ENCODE data around the gene DSCAM. TPM values are rescaled to one million over a fixed set of nuclear protein-coding genes. Genes with fewer than 3 reads are reported as not detected.

The DSCAM gene
- total and polyA plus RNA-seq, 2 experiments from 2014 or later, result 0.23 to 0.42 TPM

GRCh38 chr21:39972471-39972870, 874.5 kb downstream of the DSCAM start:
- DNase-seq (ENCODE audit: low read depth in 1 of 2, low spot score in 1 of 2), result no peak
- Histone ChIP-seq H3K4me1 (ENCODE audit: low read depth) (no peaks in the 10 kb centered on the region), H3K27ac (no peak overlapping the region), H3K4me3 (no peak overlapping the region), H3K36me3 (no peaks in the 10 kb centered on the region), H3K9me3 (ENCODE audit: low read depth) (no peaks in the 10 kb centered on the region), H3K27me3 (no peaks in the 10 kb centered on the region)
- TF ChIP-seq, protein P1, sequence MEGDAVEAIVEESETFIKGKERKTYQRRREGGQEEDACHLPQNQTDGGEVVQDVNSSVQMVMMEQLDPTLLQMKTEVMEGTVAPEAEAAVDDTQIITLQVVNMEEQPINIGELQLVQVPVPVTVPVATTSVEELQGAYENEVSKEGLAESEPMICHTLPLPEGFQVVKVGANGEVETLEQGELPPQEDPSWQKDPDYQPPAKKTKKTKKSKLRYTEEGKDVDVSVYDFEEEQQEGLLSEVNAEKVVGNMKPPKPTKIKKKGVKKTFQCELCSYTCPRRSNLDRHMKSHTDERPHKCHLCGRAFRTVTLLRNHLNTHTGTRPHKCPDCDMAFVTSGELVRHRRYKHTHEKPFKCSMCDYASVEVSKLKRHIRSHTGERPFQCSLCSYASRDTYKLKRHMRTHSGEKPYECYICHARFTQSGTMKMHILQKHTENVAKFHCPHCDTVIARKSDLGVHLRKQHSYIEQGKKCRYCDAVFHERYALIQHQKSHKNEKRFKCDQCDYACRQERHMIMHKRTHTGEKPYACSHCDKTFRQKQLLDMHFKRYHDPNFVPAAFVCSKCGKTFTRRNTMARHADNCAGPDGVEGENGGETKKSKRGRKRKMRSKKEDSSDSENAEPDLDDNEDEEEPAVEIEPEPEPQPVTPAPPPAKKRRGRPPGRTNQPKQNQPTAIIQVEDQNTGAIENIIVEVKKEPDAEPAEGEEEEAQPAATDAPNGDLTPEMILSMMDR (IDR thresholded peaks at IDR 0.05; ENCODE audit: low read depth, low read length), result no peak

- no peak overlapping the region for H3K4me3 ChIP-seq
- H3K36me3 ChIP-seq, result no peaks in the 10 kb centered on the region
- H3K27me3 ChIP-seq, result no peaks in the 10 kb centered on the region
- TF ChIP-seq, protein P1 (IDR thresholded peaks at IDR 0.05; ENCODE audit: low read depth, low read length), result no peak
- H3K27ac ChIP-seq, result no peak overlapping the region
- no peaks in the 10 kb centered on the region for H3K4me1 ChIP-seq (ENCODE audit: low read depth)
- DNase-seq (ENCODE audit: low read depth in 1 of 2, low spot score in 1 of 2), result no peak
- H3K9me3 ChIP-seq (ENCODE audit: low read depth), result no peaks in the 10 kb centered on the region
These were observed 875.0 kb downstream of the DSCAM start for GRCh38 chr21:39971956-39972355.

DNA sequence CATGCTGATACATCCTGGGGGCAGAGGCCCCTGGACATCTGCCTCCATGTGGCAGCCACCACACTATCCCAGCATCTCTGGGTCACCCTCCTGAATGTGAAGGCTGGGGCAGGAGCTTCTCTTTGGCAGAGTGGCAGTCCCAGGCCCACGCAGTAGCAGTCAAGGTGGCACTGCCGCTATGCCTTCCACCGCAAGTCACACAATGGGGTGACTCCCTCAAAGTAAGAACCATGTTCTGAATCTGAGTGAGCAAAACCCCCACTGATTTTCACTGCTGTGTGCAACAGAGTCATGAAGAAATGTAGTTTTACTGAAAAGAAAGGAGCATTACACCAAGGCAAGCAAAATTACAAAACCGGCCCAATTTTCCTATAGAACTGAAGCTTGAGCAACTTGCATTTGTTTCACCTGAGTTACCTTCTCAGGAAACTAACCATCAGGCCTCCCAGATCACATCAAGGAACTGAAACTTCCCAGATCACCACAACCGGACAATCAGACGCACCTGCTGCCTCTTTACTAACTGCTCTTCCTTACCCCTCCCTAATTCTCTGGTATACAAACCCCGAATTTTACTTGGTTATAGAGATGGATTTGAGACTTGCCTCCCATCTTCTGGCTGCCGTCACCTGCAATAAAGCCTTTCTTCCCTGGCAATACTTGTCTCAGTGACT, 877.1 kb downstream of the DSCAM start:
- H3K27ac ChIP-seq, result no peak overlapping the region
- TF ChIP-seq, protein P1 (IDR thresholded peaks at IDR 0.05; ENCODE audit: low read depth, low read length), result no peak
- no peaks in the 10 kb centered on the region for H3K36me3 ChIP-seq

DNA sequence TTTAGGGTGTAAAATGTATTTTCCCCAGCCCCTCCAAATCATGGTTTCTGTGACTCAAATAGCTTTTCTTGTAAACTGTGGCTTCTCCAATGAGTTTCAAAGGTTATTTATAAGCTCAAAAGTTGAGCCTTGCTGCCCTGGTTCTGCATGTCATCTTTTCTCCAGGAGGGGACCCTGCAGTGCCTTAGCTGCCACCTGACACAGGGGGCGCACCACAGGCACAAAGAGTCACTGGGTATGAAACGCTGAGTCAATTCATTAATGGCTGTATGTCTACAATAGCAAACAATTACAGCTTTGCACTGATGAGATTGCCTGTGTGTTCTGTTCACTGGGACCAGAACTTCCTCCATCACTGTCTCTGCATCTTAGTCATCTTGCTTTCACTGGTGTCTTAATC, 878.9 kb downstream of the DSCAM start:
- Histone ChIP-seq H3K27ac (no peak overlapping the region), H3K4me1 (ENCODE audit: low read depth) (no peaks in the 10 kb centered on the region), H3K4me3 (no peak overlapping the region), H3K36me3 (no peaks in the 10 kb centered on the region), H3K27me3 (no peaks in the 10 kb centered on the region), H3K9me3 (ENCODE audit: low read depth) (no peaks in the 10 kb centered on the region)
- no peak for DNase-seq (ENCODE audit: low read depth in 1 of 2, low spot score in 1 of 2)
- TF ChIP-seq, protein P1 (IDR thresholded peaks at IDR 0.05; ENCODE audit: low read depth, low read length), result no peak

More for the DNA sequence above, 877.1 kb downstream of the DSCAM start:
- Histone ChIP-seq H3K9me3 (ENCODE audit: low read depth) (no peaks in the 10 kb centered on the region), H3K4me1 (ENCODE audit: low read depth) (no peaks in the 10 kb centered on the region), H3K27me3 (no peaks in the 10 kb centered on the region), H3K4me3 (no peak overlapping the region)
- no peak for DNase-seq (ENCODE audit: low read depth in 1 of 2, low spot score in 1 of 2)

DNA sequence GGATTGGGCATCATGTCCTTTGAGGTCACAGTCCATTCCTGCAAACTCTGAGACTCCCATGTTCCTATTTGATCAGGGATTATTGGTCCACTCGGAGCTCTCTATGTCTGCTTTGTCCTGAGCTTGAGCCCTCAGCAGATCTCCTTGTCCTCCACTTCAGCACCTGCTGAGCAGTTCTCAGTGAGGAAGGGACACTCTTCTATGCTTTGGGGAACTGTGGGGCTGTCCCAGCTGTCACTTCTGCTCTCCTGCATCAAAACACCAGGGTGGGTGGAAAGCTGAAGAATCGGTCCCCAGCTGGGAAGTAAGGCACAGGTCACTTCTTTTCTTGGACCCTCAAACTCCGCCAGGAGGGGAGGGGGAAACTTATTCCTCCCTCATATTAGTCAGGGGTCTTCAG, 880.2 kb downstream of the DSCAM start:
- H3K36me3 ChIP-seq, result no peaks in the 10 kb centered on the region
- no peak overlapping the region for H3K4me3 ChIP-seq
- no peak for DNase-seq (ENCODE audit: low read depth in 1 of 2, low spot score in 1 of 2)
- no peak overlapping the region for H3K27ac ChIP-seq
- TF ChIP-seq, protein P1 (IDR thresholded peaks at IDR 0.05; ENCODE audit: low read depth, low read length), result no peak
- no peaks in the 10 kb centered on the region for H3K4me1 ChIP-seq (ENCODE audit: low read depth)
- H3K27me3 ChIP-seq, result no peaks in the 10 kb centered on the region
- no peaks in the 10 kb centered on the region for H3K9me3 ChIP-seq (ENCODE audit: low read depth)
